ENCODE results near the gene CHST8.

DNA sequence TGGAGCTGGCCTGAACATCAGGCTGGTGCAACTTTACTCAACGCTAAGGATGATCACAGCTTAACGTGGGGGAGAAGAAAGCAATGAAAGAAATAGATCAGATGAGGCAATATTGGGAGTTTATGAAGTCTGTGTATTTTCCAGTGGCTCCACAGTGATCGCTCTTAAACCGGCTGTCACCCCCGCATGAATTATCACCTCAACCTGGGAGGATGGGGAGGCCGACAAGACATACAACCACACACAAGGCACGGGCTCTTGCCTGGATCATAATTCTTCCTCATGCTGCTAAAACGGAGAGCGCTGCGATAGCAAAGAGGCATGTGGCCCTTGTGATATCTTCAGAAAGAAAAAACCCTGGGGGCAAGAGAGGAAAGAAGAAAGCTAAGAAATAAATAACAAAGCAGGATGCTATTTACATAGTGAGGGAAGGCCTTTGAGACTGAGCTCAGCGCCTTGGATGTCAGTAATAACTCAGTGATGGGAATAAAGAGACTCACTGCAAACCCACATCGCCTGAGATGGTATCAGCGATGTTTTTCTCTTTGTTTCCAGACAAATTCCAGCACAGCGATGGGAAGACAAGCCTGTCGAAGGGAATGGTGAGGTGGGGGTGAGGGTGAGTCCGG lies 19.1 kb upstream of the CHST8 start:
- TF ChIP-seq, protein P1, sequence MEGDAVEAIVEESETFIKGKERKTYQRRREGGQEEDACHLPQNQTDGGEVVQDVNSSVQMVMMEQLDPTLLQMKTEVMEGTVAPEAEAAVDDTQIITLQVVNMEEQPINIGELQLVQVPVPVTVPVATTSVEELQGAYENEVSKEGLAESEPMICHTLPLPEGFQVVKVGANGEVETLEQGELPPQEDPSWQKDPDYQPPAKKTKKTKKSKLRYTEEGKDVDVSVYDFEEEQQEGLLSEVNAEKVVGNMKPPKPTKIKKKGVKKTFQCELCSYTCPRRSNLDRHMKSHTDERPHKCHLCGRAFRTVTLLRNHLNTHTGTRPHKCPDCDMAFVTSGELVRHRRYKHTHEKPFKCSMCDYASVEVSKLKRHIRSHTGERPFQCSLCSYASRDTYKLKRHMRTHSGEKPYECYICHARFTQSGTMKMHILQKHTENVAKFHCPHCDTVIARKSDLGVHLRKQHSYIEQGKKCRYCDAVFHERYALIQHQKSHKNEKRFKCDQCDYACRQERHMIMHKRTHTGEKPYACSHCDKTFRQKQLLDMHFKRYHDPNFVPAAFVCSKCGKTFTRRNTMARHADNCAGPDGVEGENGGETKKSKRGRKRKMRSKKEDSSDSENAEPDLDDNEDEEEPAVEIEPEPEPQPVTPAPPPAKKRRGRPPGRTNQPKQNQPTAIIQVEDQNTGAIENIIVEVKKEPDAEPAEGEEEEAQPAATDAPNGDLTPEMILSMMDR (IDR thresholded peaks at IDR 0.05): no peak
- no peak for TF ChIP-seq POLR2A (IDR thresholded peaks at IDR 0.05)
